ENCODE results near the gene FOXO3. TPM values are rescaled to one million over a fixed set of nuclear protein-coding genes. Genes with fewer than 3 reads are reported as not detected.
A peak's percentile ranks its signal among the peaks of the same experiment; 100 is the strongest.

Gene FOXO3
- total and polyA plus RNA-seq, 2 of the 13 experiments (the other 11 are each of a cell fraction or from before 2014, with no cell fraction given) = 16.0 to 22.5 TPM

DNA sequence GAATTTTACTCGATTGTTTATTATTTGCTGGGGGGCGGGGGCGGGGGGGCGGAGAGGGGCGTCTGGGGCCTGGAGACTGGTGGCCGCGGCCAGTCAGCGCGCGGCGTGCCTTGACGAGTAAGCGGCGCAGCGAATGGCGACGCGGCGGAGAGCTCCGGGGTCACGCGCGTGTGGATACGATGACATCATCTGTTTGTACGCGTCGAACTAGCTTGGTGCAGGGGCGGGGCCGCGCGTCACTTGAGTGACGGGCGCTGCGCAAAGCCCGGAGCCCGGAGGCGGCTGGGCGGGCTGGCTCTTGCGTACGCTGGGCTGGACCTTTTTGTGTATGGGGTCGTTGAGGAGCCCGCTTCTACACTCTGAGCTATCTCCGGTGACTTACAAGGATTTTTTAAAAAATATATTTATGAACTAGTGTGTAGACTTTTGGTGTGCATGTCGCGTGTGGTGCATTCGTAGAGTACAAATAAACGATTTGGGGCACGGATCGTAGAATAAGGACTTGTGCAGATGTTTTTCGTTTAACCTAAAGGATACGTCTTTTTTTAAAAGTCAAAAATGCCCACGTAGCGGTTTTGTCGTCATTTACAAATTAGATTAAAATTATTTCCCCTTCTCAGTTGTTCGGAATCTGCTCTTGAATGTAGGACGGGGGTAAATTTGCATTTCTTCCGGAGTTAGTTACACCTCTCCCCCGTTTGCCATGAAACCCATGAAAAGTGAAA lies 2.2 kb upstream of the FOXO3 start (continued):
- TF ChIP-seq, protein P1, sequence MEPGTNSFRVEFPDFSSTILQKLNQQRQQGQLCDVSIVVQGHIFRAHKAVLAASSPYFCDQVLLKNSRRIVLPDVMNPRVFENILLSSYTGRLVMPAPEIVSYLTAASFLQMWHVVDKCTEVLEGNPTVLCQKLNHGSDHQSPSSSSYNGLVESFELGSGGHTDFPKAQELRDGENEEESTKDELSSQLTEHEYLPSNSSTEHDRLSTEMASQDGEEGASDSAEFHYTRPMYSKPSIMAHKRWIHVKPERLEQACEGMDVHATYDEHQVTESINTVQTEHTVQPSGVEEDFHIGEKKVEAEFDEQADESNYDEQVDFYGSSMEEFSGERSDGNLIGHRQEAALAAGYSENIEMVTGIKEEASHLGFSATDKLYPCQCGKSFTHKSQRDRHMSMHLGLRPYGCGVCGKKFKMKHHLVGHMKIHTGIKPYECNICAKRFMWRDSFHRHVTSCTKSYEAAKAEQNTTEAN (CRISPR knock-in tag; conservative IDR thresholded peaks at IDR 0.05) = 0 out of 2 replicates have a peak, but pooled peaks have one; percentile 49
- TF ChIP-seq, protein P2, sequence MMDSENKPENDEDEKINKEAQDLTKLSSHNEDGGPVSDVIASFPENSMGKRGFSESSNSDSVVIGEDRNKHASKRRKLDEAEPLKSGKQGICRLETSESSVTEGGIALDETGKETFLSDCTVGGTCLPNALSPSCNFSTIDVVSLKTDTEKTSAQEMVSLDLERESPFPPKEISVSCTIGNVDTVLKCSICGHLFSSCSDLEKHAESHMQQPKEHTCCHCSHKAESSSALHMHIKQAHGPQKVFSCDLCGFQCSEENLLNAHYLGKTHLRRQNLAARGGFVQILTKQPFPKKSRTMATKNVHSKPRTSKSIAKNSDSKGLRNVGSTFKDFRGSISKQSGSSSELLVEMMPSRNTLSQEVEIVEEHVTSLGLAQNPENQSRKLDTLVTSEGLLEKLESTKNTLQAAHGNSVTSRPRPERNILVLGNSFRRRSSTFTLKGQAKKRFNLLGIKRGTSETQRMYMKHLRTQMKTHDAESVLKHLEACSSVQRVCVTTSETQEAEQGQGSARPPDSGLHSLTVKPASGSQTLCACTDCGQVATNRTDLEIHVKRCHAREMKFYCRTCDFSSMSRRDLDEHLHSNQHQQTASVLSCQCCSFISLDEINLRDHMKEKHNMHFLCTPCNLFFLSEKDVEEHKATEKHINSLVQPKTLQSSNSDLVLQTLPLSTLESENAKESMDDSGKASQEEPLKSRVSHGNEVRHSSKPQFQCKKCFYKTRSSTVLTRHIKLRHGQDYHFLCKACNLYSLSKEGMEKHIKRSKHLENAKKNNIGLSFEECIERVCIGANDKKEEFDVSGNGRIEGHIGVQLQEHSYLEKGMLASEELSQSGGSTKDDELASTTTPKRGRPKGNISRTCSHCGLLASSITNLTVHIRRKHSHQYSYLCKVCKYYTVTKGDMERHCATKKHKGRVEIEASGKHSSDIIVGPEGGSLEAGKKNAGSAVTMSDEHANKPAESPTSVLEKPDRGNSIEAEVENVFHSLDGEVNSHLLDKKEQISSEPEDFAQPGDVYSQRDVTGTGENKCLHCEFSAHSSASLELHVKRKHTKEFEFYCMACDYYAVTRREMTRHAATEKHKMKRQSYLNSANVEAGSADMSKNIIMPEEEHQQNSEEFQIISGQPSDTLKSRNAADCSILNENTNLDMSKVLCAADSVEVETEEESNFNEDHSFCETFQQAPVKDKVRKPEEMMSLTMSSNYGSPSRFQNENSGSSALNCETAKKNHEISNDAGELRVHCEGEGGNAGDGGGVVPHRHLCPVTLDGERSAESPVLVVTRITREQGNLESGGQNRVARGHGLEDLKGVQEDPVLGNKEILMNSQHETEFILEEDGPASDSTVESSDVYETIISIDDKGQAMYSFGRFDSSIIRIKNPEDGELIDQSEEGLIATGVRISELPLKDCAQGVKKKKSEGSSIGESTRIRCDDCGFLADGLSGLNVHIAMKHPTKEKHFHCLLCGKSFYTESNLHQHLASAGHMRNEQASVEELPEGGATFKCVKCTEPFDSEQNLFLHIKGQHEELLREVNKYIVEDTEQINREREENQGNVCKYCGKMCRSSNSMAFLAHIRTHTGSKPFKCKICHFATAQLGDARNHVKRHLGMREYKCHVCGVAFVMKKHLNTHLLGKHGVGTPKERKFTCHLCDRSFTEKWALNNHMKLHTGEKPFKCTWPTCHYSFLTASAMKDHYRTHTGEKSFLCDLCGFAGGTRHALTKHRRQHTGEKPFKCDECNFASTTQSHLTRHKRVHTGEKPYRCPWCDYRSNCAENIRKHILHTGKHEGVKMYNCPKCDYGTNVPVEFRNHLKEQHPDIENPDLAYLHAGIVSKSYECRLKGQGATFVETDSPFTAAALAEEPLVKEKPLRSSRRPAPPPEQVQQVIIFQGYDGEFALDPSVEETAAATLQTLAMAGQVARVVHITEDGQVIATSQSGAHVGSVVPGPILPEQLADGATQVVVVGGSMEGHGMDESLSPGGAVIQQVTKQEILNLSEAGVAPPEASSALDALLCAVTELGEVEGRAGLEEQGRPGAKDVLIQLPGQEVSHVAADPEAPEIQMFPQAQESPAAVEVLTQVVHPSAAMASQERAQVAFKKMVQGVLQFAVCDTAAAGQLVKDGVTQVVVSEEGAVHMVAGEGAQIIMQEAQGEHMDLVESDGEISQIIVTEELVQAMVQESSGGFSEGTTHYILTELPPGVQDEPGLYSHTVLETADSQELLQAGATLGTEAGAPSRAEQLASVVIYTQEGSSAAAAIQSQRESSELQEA (CRISPR knock-in tag; IDR thresholded peaks at IDR 0.05; ENCODE audit: not compliant biosample characterization) = no peak
- TF ChIP-seq EHMT2 (IDR thresholded peaks at IDR 0.05; ENCODE audit: borderline replicate concordance, low read depth, low read length) (no peak), ETV5 (CRISPR knock-in tag; IDR thresholded peaks at IDR 0.05; ENCODE audit: borderline replicate concordance) (peak; percentile 39), SYNCRIP (IDR thresholded peaks at IDR 0.05; ENCODE audit: insufficient read depth, low read depth, low read length) (no peak), HNRNPH1 (optimal IDR thresholded peaks at IDR 0.05; ENCODE audit: low read depth, low read length) (no peak), KMT2A (CRISPR knock-in tag; IDR thresholded peaks at IDR 0.05) (peak; percentile 66; the same call in 1 of the 2 replicates), REXO4 (CRISPR knock-in tag; IDR thresholded peaks at IDR 0.05; ENCODE audit: borderline replicate concordance) (no peak), PHB2 (IDR thresholded peaks at IDR 0.05; ENCODE audit: partially characterized antibody) (no peak), LCORL (IDR thresholded peaks at IDR 0.05) (no peak), LCORL (CRISPR knock-in tag; IDR thresholded peaks at IDR 0.05) (peak; percentile 37; the same call in 1 of the 2 replicates), ZNF746 (CRISPR knock-in tag; IDR thresholded peaks at IDR 0.05) (peak; percentile 75), RFX5 (IDR thresholded peaks at IDR 0.05; ENCODE audit: low read depth, low read length) (peak; percentile 81), ZNF549 (CRISPR knock-in tag; IDR thresholded peaks at IDR 0.05) (no peak), SMAD9 (CRISPR knock-in tag; IDR thresholded peaks at IDR 0.05) (no peak)
- TF ChIP-seq, protein P3, sequence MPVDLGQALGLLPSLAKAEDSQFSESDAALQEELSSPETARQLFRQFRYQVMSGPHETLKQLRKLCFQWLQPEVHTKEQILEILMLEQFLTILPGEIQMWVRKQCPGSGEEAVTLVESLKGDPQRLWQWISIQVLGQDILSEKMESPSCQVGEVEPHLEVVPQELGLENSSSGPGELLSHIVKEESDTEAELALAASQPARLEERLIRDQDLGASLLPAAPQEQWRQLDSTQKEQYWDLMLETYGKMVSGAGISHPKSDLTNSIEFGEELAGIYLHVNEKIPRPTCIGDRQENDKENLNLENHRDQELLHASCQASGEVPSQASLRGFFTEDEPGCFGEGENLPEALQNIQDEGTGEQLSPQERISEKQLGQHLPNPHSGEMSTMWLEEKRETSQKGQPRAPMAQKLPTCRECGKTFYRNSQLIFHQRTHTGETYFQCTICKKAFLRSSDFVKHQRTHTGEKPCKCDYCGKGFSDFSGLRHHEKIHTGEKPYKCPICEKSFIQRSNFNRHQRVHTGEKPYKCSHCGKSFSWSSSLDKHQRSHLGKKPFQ (CRISPR knock-in tag; IDR thresholded peaks at IDR 0.05; ENCODE audit: insufficient replicate concordance) = peak; percentile 26
